Tibial artery (tissue), 4 donors: ENCODE measurements around the gene FHOD3.

Experiments
- DNase-seq, 2 donors: peaks; one replicate each; pipeline ENCODE4 v3.0.0-alpha.2; 2019
- H3K27ac ChIP-seq, 2 donors: fragments of 200-600 bp; sonication (generic) in 1 of 2; 1 replicate in 1 of 2; 2 replicates in 1 of 2; pipeline ENCODE4 v1.5.1; 2018 to 2019; ENCODE audit warnings: mild to moderate bottlenecking in 1 of 2
- H3K27me3 ChIP-seq, 2 donors: fragments of 200-600 bp; sonication (generic) in 1 of 2; one replicate each; pipeline versions ENCODE4 v1.5.1 to v1.6.0; 2016 to 2019
- H3K36me3 ChIP-seq, 3 donors: fragments of 200-600 bp; sonication (generic) in 2 of 3; one replicate each; pipeline ENCODE4 v1.5.1; 2016 to 2019; ENCODE audit warnings: mild to moderate bottlenecking in 2 of 3
- H3K4me1 ChIP-seq, 4 donors: fragments of 200-600 bp; sonication (generic) in 2 of 4; 1 replicate in 3 of 4; 2 replicates in 1 of 4; pipeline ENCODE4 v1.5.1; 2016 to 2019
- H3K4me3 ChIP-seq, 2 donors: fragments of 200-600 bp; sonication (generic) in 1 of 2; 1 replicate in 1 of 2; 2 replicates in 1 of 2; pipeline ENCODE4 v1.5.1; 2018 to 2019; ENCODE audit warnings: mild to moderate bottlenecking in 2 of 2
- H3K9me3 ChIP-seq, 3 donors: fragments of 200-600 bp; sonication (generic) in 1 of 3; one replicate each; pipeline ENCODE4 v1.5.1; 2016 to 2019
- CTCF ChIP-seq, 2 experiments: fragments of 200-600 bp in 1 of 2; fragments of 450-650 bp in 1 of 2; IDR thresholded peaks; one replicate each; pipeline ENCODE4 v1.5.1; 2017 to 2019; ENCODE audit warnings: antibody characterized with exemption in 2 of 2, mild to moderate bottlenecking in 1 of 2, moderate library complexity in 1 of 2
- intact Hi-C: fragments of 100-400 bp; cut with DNase I; formaldehyde crosslinking; loops from one replicate; pipeline ENCODE4 v1.15.0; 2023; ENCODE audit warnings: low total_unique reads

FHOD3 gene

GRCh38 chr18:36348971-36349417 lies 51.5 kb downstream of the FHOD3 start:
- H3K27me3 ChIP-seq: no peaks in the 10 kb centered on the region
- no peaks in the 10 kb centered on the region for H3K36me3 ChIP-seq
- intact Hi-C loops: no loop called here
- no peak for TF ChIP-seq CTCF (IDR thresholded peaks at IDR 0.05)
- DNase-seq: peak; percentile 30 to 79
- H3K4me3 ChIP-seq: no peak overlapping the region
- H3K27ac ChIP-seq: peak overlapping the region; percentile 64 to 74
- H3K9me3 ChIP-seq: no peaks in the 10 kb centered on the region
- H3K4me1 ChIP-seq: peaks cover 0 to 44% (median 20%) of the 10 kb centered on the region in 4 donors

GRCh38 chr18:36349552-36349951 lies 52.0 kb downstream of the FHOD3 start:
- TF ChIP-seq CTCF (IDR thresholded peaks at IDR 0.05): no peak
- Histone ChIP-seq H3K36me3 (no peaks in the 10 kb centered on the region), H3K4me1 (peaks cover 0 to 44% (median 20%) of the 10 kb centered on the region in 4 donors), H3K27me3 (no peaks in the 10 kb centered on the region), H3K4me3 (no peak overlapping the region), H3K27ac (peak overlapping the region; percentile 64 to 74), H3K9me3 (no peaks in the 10 kb centered on the region)
- intact Hi-C loops: no loop called here
- no peak for DNase-seq

- DNase-seq: no peak
- no peak for TF ChIP-seq CTCF (IDR thresholded peaks at IDR 0.05)
- H3K4me1 ChIP-seq: peaks cover 0 to 50% (median 20%) of the 10 kb centered on the region in 4 donors
- H3K27ac ChIP-seq: peak overlapping the region; percentile 64 to 74
- H3K9me3 ChIP-seq: no peaks in the 10 kb centered on the region
- H3K4me3 ChIP-seq: no peak overlapping the region
- H3K36me3 ChIP-seq: no peaks in the 10 kb centered on the region
- H3K27me3 ChIP-seq: no peaks in the 10 kb centered on the region
- intact Hi-C loops: no loop called here
These were observed 52.7 kb downstream of the FHOD3 start for GRCh38 chr18:36350251-36350651.

- no peak overlapping the region for H3K4me3 ChIP-seq
- no peaks in the 10 kb centered on the region for H3K9me3 ChIP-seq
- H3K27ac ChIP-seq: peak overlapping the region; percentile 64 to 74
- no peak for TF ChIP-seq CTCF (IDR thresholded peaks at IDR 0.05)
- no peaks in the 10 kb centered on the region for H3K36me3 ChIP-seq
- intact Hi-C loops: no loop called here
- H3K27me3 ChIP-seq: no peaks in the 10 kb centered on the region
- peaks cover 0 to 51% (median 20%) of the 10 kb centered on the region in 4 donors for H3K4me1 ChIP-seq
- DNase-seq: no peak
These were observed 53.4 kb downstream of the FHOD3 start for GRCh38 chr18:36350839-36351469.

- intact Hi-C loops: no loop called here
- no peak overlapping the region for H3K4me3 ChIP-seq
- no peak for TF ChIP-seq CTCF (IDR thresholded peaks at IDR 0.05)
- no peaks in the 10 kb centered on the region for H3K36me3 ChIP-seq
- DNase-seq: peak; percentile 33 to 73
- H3K4me1 ChIP-seq: peaks cover 0 to 51% (median 20%) of the 10 kb centered on the region in 4 donors
- H3K9me3 ChIP-seq: no peaks in the 10 kb centered on the region
- H3K27me3 ChIP-seq: no peaks in the 10 kb centered on the region
- H3K27ac ChIP-seq: peak overlapping the region; percentile 34 to 55
These were observed 54.9 kb downstream of the FHOD3 start for GRCh38 chr18:36352384-36352783.
